ENCODE results near the gene PEX6.

PEX6 gene

GRCh38 chr6:42993445-42993844, 14.5 kb upstream of the PEX6 start:
- no peak for DNase-seq

DNA sequence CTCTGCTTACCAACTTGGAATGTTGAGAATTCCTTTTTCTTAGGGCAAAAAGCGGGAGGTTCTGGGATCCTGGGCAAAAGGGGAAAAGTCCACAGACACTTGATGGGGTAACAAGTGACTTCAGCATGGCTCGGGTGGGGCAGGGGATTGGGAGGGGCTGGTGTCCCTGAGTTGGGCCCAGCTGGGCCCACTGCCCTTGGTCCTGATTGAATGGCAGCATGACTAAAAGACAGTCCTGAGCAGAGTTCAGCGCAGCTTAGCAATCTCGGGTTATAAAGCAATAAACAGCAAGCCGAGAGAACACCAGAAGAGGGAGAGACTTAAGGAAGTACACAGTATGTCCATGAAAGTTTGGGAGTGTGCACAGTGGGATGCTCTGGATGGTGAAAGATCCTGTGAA, 10.9 kb upstream of the PEX6 start:
- DNase-seq: no peak

- DNase-seq: no peak
Observed at GRCh38 chr6:42988486-42989020, 9.6 kb upstream of the PEX6 start.

DNA sequence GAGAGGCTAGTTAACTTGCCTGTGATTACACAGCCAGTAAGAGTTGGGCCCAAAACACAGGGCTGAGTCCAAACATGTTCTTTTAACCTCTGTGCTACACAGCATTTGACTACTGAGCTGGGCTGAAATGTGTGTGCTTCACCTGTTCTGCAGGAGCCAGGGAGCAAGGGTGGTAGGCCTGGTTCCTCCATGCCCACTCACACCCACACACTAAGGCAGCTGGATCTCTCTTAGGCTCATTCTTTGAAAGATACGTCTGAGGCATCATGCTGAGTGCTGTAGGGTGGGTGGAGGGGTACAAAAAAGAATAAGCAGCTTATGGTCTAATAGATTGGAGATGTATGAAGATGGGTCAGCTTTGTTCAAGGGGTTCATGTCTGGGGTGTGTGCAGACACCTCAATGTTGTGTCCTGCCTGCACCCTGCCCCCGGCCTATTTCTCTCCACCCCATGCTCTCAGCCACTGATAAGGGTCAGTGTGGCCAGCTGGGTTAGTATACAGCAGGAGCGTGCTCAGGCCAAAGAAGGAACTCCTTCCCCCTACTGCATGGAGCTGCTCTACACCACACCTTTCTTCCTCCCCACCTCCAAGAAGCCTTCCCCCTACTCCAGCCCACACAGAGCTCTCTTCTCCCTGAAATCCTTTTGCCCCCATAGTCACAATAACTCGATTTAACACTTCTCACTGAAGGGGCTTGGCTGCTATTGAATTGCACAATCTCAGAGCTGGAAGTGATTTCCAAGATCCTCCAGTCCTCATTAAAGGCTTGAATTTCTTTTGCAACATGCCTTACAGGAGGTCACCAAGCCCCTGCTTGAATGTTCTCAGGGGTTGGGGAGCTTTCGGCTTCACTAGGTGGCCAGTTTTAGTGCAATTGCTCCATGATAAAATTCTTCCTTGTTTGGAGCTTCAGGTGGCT, 8.8 kb upstream of the PEX6 start:
- no peak for DNase-seq

DNA sequence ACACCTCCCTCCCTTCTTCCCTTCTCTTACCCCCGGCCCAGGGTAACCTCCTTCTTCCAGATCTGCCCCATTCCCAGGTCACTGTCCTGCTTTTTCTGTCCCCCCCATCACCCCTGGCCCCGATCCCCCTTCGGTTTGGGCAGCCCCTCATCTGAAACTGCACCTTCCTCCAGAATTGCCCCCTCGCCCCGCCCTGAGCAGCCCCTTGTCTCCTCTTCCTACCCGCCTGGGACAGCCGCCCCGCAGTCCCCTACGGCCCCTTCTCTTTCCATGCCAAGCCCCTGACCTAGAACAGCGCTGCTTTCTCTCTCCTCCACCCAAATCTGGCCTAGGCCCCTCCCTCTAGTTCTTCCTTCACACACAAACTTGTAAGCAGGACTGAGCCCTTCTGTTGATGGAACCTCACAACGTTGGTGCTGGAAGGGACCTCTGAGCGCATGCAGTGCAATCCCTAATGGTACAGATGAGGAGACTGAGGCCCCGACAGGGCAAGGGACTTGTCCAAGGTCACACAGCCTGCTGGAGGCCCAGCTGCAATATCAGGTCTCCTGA, 6.0 kb upstream of the PEX6 start:
- DNase-seq: no peak

- DNase-seq: peak; percentile 98
Observed at GRCh38 chr6:42984001-42984923, 5.3 kb upstream of the PEX6 start, which contains the start of gene PPP2R5D. TSS of gene PPP2R5D (plus strand) at chr6:42984570. CDS start at chr6:42984678, 108 bp downstream.

GRCh38 chr6:42981836-42982235, 2.9 kb upstream of the PEX6 start:
- DNase-seq: no peak

DNA sequence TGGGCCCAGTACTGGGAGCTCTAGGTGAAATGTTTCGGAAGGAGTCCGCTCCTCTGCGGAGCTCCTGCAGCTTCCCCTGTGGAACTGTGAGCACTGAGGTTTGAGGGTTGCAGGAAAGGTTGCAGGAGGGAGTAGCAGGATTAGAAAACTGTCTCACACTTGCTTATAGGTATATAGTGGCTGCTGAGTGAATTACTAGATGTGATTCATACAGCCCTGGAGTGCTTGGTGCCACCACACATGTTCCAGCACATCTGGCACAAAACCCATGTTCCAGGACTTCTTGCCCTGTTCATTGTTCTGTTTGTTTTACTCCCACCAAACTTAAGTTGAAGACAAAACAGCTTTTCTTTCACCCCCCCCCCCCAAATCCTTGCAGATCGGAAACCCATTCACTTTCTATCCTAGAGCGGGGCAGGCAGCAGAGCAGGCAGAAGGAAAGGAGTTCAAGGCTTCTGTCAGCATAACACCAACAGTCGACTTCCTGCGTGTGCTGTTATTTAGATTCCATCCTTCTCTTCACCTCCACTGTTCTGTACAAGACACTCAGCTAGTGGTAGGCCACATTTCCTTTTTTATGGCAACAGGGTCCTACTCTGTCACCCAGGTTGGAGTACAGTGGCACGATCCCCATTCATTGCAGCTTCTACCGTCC, 669 bp upstream of the PEX6 start:
- DNase-seq: no peak

GRCh38 chr6:42978487-42978838, 518 bp downstream of the PEX6 start:
- DNase-seq: no peak

GRCh38 chr6:42974919-42975505, 4.0 kb downstream of the PEX6 start:
- no peak for DNase-seq

DNA sequence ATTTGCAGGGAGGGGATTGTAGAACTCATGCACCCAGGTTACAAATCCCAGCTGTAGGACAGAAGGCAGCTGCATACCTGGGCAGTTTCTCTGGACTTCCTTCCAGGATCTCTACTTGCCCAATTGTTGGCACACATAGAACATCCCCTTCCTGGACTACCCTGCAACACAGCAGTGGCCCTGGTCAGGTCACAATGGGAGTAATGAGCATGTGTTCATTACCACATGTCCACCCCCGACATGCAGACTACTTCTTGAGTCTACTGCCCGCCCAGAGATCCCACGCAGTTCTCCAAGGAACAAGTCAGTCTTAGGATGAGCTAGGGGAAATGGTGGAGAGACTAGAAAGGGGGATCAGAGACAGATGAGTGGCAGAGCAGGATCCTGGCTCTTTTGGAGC, 5.1 kb downstream of the PEX6 start:
- no peak for DNase-seq

GRCh38 chr6:42971746-42972327, 7.1 kb downstream of the PEX6 start:
- no peak for DNase-seq

- DNase-seq: no peak
Observed at GRCh38 chr6:42970871-42971612, 7.9 kb downstream of the PEX6 start.

DNA sequence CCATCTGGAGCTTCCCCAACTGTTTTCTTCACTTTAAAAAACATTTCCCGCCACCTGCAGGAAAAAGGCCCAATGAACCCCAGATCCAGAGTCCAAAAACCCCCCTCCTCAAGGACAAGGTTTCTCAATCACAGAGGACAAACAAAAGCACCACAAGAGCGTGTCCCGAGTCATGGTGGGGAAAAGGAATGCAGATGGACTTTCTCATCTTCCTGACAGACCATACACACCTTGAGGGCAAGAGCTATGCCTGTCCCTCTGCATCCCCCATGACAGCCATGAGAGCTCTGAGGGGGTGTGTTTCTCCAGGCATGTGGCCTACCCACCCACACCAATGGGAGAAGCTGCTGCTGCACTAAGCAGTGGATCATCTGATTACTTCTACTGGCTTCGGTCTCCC, 9.0 kb downstream of the PEX6 start:
- no peak for DNase-seq

GRCh38 chr6:42969431-42969830, 9.6 kb downstream of the PEX6 start:
- no peak for DNase-seq

GRCh38 chr6:42968783-42969182, 10.2 kb downstream of the PEX6 start:
- DNase-seq: no peak

DNA sequence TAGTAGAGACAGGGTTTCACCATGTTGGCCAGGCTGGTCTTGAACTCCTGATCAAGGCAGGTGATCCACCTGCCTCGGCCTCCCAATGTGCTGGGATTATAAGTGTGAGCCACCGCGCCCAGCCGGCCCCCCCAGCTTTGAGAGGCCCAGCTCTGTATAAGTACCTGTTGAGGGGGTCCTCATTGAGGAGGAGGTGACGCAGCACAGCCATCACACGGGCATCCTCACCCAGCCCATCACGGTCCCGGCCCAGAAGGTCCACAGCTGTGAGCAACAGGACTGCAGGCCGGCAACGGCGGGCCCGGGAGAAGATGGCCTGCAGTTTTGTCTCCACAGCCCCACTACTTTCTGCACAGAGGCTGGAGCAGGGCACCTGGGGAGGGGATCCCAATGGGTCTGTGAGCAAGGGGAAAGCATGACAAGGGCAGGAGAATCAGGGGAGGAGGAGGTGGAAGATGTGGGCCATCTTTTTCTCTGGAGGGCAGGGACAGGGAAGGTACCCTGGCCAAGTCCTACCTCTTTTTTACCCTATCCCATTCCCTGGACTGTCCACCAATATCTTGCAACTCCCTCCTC, 10.8 kb downstream of the PEX6 start:
- no peak for DNase-seq

DNA sequence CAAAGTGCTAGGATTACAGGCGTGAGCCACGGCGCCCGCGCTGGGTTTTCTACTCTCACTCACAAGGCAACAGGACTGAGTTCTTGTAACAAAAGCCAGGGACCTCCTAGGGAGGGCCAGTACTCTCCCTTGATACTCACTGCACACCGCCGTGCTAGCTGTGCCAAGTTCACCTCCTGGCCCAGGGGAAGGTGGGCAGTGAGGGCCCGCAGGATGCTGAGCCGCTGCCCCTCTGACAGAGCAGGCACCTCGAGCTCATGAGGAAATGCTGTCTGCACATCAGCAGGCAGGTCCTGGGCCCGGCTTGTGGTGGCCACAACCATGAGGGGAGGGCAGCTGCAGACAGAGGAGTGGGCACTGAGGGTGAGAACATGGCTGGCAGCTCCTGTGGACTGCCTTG, 11.8 kb downstream of the PEX6 start:
- no peak for DNase-seq

DNA sequence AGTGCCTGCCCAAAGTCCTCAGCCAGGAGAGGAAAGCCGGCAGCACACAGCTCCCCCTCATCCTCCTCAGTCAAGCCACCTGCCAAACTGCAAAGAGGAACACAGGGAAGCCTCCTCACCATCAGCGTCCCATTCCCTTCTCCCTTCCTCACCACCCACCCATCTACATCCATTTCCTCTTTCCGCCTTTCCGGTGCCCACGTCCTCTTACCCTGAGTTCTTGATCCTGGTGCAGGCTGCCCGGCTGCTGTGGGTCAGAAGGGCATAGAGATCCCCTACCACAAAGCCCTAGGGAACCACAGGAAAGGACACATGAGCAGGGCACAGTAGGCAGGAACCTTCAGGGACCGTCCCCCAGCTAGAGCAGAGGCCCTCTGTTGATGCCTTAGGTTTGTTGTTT, 12.4 kb downstream of the PEX6 start:
- no peak for DNase-seq

GRCh38 chr6:42963855-42964605, 15.0 kb downstream of the PEX6 start:
- no peak for DNase-seq
